Endodermal cell (in vitro differentiated cells): ENCODE data around the gene SMYD3. TPM values are rescaled to one million over a fixed set of nuclear protein-coding genes. Genes with fewer than 3 reads are reported as not detected.
A peak's percentile ranks its signal among the peaks of the same experiment; 100 is the strongest.

ENCODE experiments used
- DNase-seq: peaks from one replicate; pipeline ENCODE4 v3.0.0-alpha.2; 2017
- H3K27ac ChIP-seq: 2 replicates; pipeline ENCODE4 v1.5.1; 2013; ENCODE audit warnings: mild to moderate bottlenecking, low read depth, low read length, moderate library complexity
- H3K27me3 ChIP-seq: 2 replicates; pipeline ENCODE4 v1.6.1; 2013; ENCODE audit warnings: mild to moderate bottlenecking, low read length, moderate library complexity; ENCODE audit not compliant: insufficient read depth, control insufficient read depth, poor library complexity, severe bottlenecking
- H3K36me3 ChIP-seq: 2 replicates; pipeline ENCODE4 v1.7.0; 2013; ENCODE audit warnings: mild to moderate bottlenecking, low read length, moderate library complexity; ENCODE audit not compliant: control insufficient read depth, insufficient read depth
- H3K4me1 ChIP-seq: one replicate; pipeline ENCODE4 v1.7.0; 2013; ENCODE audit warnings: low read length; ENCODE audit not compliant: control insufficient read depth, insufficient read depth
- H3K4me3 ChIP-seq: 2 replicates; pipeline ENCODE4 v1.5.1; 2013; ENCODE audit warnings: mild to moderate bottlenecking, low read length, moderate library complexity
- H3K9ac ChIP-seq: 2 replicates; pipeline ENCODE4 v1.6.1; 2013; ENCODE audit warnings: mild to moderate bottlenecking, low read length, moderate library complexity; ENCODE audit not compliant: poor library complexity, severe bottlenecking; ENCODE audit errors: extremely low read depth
- H3K9me3 ChIP-seq: 2 replicates; pipeline ENCODE4 v1.6.1; 2013; ENCODE audit warnings: mild to moderate bottlenecking, low read length, moderate library complexity; ENCODE audit not compliant: control insufficient read depth
- H3K27ac Mint-ChIP-seq: 2 replicates; pipeline ENCODE4 v1.8.0; 2020; ENCODE audit warnings: mixed read lengths
- H3K27me3 Mint-ChIP-seq: 2 replicates; pipeline ENCODE4 v1.8.0; 2021; ENCODE audit warnings: mild to moderate bottlenecking, mixed read lengths; ENCODE audit not compliant: insufficient read depth
- H3K36me3 Mint-ChIP-seq: 2 replicates; pipeline ENCODE4 v1.8.0; 2020; ENCODE audit warnings: low read depth, mixed read lengths
- H3K4me1 Mint-ChIP-seq: 2 replicates; pipeline ENCODE4 v1.8.0; 2020; ENCODE audit warnings: mixed read lengths
- H3K4me3 Mint-ChIP-seq: 2 replicates; pipeline ENCODE4 v1.8.0; 2020; ENCODE audit warnings: mild to moderate bottlenecking, moderate library complexity, mixed read lengths
- H3K9me3 Mint-ChIP-seq: 2 replicates; pipeline ENCODE4 v1.8.0; 2020; ENCODE audit warnings: mild to moderate bottlenecking, mixed read lengths
- WGBS, 2 experiments: methylation state at CpG; one replicate each; pipeline versions ENCODE4 v1.1.5 to v1.1.7; 2013; ENCODE audit warnings: missing lambda C conversion rate in 2 of 2, mixed read lengths in 1 of 2; ENCODE audit not compliant: insufficient coverage in 1 of 2, insufficient read length in 1 of 2; 5-methylcytosine and 5-hydroxymethylcytosine counted together
- total RNA-seq, 2 donors: library from RNA; stranded (reverse); fragmentation: NEBNext Ultra II Directional in 1 of 2; extraction: Animal tissue kit (Norgen Biotek cat#: 25700) in 1 of 2; gene quantifications; 2 replicates in 1 of 2; 3 replicates in 1 of 2; pipeline ENCODE4 v1.2.1, GENCODE V29; 2021
- TF ChIP-seq, protein P1 (sequence below): fragments of 200-600 bp; sonication (generic); conservative IDR thresholded peaks from 2 replicates; pipeline ENCODE4 v1.5.0; 2021; ENCODE audit warnings: antibody characterized with exemption, mild to moderate bottlenecking

The SMYD3 gene
- total RNA-seq, 2 donors from 2014 or later: 32.3 to 45.8 TPM

- Mint-ChIP-seq H3K4me1 (no peaks in the 10 kb centered on the region), H3K27me3 (peaks cover 11% of the 10 kb centered on the region), H3K27ac (no peak overlapping the region), H3K9me3 (peaks cover 28% of the 10 kb centered on the region), H3K36me3 (peaks cover 7% of the 10 kb centered on the region), H3K4me3 (no peak overlapping the region)
- WGBS, 2 experiments: 80 to 86% methylated on average over 1 to 7 of the region's 7 CpGs
- DNase-seq: no peak
- TF ChIP-seq, protein P1, sequence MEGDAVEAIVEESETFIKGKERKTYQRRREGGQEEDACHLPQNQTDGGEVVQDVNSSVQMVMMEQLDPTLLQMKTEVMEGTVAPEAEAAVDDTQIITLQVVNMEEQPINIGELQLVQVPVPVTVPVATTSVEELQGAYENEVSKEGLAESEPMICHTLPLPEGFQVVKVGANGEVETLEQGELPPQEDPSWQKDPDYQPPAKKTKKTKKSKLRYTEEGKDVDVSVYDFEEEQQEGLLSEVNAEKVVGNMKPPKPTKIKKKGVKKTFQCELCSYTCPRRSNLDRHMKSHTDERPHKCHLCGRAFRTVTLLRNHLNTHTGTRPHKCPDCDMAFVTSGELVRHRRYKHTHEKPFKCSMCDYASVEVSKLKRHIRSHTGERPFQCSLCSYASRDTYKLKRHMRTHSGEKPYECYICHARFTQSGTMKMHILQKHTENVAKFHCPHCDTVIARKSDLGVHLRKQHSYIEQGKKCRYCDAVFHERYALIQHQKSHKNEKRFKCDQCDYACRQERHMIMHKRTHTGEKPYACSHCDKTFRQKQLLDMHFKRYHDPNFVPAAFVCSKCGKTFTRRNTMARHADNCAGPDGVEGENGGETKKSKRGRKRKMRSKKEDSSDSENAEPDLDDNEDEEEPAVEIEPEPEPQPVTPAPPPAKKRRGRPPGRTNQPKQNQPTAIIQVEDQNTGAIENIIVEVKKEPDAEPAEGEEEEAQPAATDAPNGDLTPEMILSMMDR: no peak
- peaks cover 24% of the 10 kb centered on the region for H3K9me3 ChIP-seq
- no peak overlapping the region for H3K9ac ChIP-seq
- no peak overlapping the region for H3K4me3 ChIP-seq
- H3K4me1 ChIP-seq: no peaks in the 10 kb centered on the region
- H3K27me3 ChIP-seq: no peaks in the 10 kb centered on the region
- H3K27ac ChIP-seq: no peak overlapping the region
- H3K36me3 ChIP-seq: no peaks in the 10 kb centered on the region
Measured at GRCh38 chr1:246526915-246527314, 19.8 kb upstream of the SMYD3 start.

GRCh38 chr1:246526380-246526779 is 19.3 kb upstream of the SMYD3 start:
- no peaks in the 10 kb centered on the region for H3K4me1 ChIP-seq
- H3K27me3 ChIP-seq: no peaks in the 10 kb centered on the region
- no peaks in the 10 kb centered on the region for H3K36me3 ChIP-seq
- no peak overlapping the region for H3K4me3 Mint-ChIP-seq
- H3K36me3 Mint-ChIP-seq: peaks cover 7% of the 10 kb centered on the region
- 91% methylated on average over 4 of the region's 4 CpGs; no CpG with 5 or more reads in 1 of the 2 experiments for WGBS, 2 experiments
- H3K27me3 Mint-ChIP-seq: peaks cover 6% of the 10 kb centered on the region
- TF ChIP-seq, protein P1: no peak
- peaks cover 18% of the 10 kb centered on the region for H3K9me3 ChIP-seq
- H3K27ac ChIP-seq: no peak overlapping the region
- H3K4me3 ChIP-seq: no peak overlapping the region
- H3K9ac ChIP-seq: no peak overlapping the region
- H3K4me1 Mint-ChIP-seq: no peaks in the 10 kb centered on the region
- H3K9me3 Mint-ChIP-seq: peaks cover 23% of the 10 kb centered on the region
- DNase-seq: no peak
- H3K27ac Mint-ChIP-seq: no peak overlapping the region

DNA sequence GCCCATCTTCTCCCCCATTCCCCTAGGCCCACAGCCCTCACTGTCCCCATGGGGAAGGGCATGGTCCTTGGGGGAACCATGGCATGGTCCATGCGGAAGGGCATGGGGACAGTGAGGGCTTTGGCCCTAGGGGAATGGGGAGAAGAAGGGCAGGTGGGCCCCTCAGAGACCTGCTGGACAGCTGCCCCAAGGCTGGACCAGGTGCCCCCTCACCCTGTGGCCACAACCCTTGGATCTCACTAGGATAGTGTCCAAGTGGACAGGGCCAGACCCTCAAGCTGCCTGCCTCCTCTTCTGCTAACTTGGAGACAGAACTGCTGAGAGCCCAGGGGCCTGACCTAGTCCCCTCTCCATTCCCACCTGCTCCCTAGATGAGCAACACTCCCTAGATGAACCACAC is 12.4 kb upstream of the SMYD3 start:
- no peaks in the 10 kb centered on the region for H3K36me3 ChIP-seq
- Mint-ChIP-seq H3K4me1 (no peaks in the 10 kb centered on the region), H3K4me3 (no peak overlapping the region), H3K9me3 (peaks cover 32% of the 10 kb centered on the region), H3K27me3 (peaks cover 3% of the 10 kb centered on the region), H3K36me3 (no peaks in the 10 kb centered on the region), H3K27ac (no peak overlapping the region)
- no peak overlapping the region for H3K27ac ChIP-seq
- no peak overlapping the region for H3K9ac ChIP-seq
- H3K4me3 ChIP-seq: no peak overlapping the region
- peaks cover 15% of the 10 kb centered on the region for H3K9me3 ChIP-seq
- no peaks in the 10 kb centered on the region for H3K27me3 ChIP-seq
- no peaks in the 10 kb centered on the region for H3K4me1 ChIP-seq
- peak; percentile 17 for DNase-seq
- TF ChIP-seq, protein P1: no peak
- WGBS, 2 experiments: 100% methylated on average over 1 of the region's 1 CpG; no CpG with 5 or more reads in 1 of the 2 experiments
